GM21381 (cell line): ENCODE results near the gene PPP2R2D.

ENCODE experiments used
- ATAC-seq: cut with Tn5 transposase; IDR thresholded peaks from one replicate; pipeline ENCODE4 v1.9.1; 2021; ENCODE audit warnings: mild to moderate bottlenecking, moderate library complexity; ENCODE audit not compliant: unreplicated experiment

The PPP2R2D gene

GRCh38 chr10:131900350-131901152 lies at the start of gene PPP2R2D:
Gene PPP2R2D (plus strand): TSS chr10:131901008. CDS start chr10:131901149, 141 bp downstream.
- ATAC-seq = peak; percentile 90

- no peak for ATAC-seq
Measured at GRCh38 chr10:131851346-131851745, 49.5 kb upstream of the PPP2R2D start.

- ATAC-seq = no peak
Measured at GRCh38 chr10:131852176-131852822, 48.5 kb upstream of the PPP2R2D start.

- ATAC-seq = no peak
Measured at GRCh38 chr10:131852823-131853609, 47.8 kb upstream of the PPP2R2D start.

- ATAC-seq = no peak
Measured at GRCh38 chr10:131853610-131853964, 47.2 kb upstream of the PPP2R2D start.

GRCh38 chr10:131854579-131855335 lies 46.1 kb upstream of the PPP2R2D start:
- ATAC-seq = no peak

GRCh38 chr10:131855461-131856401 lies 45.1 kb upstream of the PPP2R2D start:
- ATAC-seq = no peak

GRCh38 chr10:131856441-131857094 lies 44.2 kb upstream of the PPP2R2D start:
- ATAC-seq = no peak

- ATAC-seq = no peak
Measured at GRCh38 chr10:131857156-131858117, 43.4 kb upstream of the PPP2R2D start.

- ATAC-seq = no peak
Measured at GRCh38 chr10:131858118-131858515, 42.7 kb upstream of the PPP2R2D start.

GRCh38 chr10:131858583-131859340 lies 42.0 kb upstream of the PPP2R2D start:
- ATAC-seq = no peak

- ATAC-seq = no peak
Measured at GRCh38 chr10:131859341-131860020, 41.3 kb upstream of the PPP2R2D start.

GRCh38 chr10:131860311-131860710 lies 40.5 kb upstream of the PPP2R2D start:
- no peak for ATAC-seq

- ATAC-seq = no peak
Measured at GRCh38 chr10:131860806-131861440, 39.9 kb upstream of the PPP2R2D start.

- ATAC-seq = no peak
Measured at GRCh38 chr10:131862548-131862947, 38.3 kb upstream of the PPP2R2D start.

GRCh38 chr10:131865223-131865917 lies 35.4 kb upstream of the PPP2R2D start:
- ATAC-seq = no peak
